SK-N-MC (cell line): ENCODE measurements around the gene AHI1.

ENCODE experiments used
- DNase-seq: peaks from one replicate; pipeline ENCODE4 v3.0.0-alpha.2; 2011; ENCODE audit warnings: low read depth, low spot score
- H3K27ac ChIP-seq: fragments of 200-600 bp; sonication (generic); 2 replicates; pipeline ENCODE4 v1.5.1; 2016; ENCODE audit warnings: mixed run types
- H3K36me3 ChIP-seq: fragments of 200-600 bp; sonication (generic); 2 replicates; pipeline ENCODE4 v1.6.1; 2017; ENCODE audit warnings: antibody characterized with exemption, low read length, mixed read lengths; ENCODE audit not compliant: insufficient read depth
- H3K4me3 ChIP-seq: fragments of 200-600 bp; sonication (generic); 2 replicates; pipeline ENCODE4 v1.5.1; 2016
- H3K9ac ChIP-seq: fragments of 200-600 bp; sonication (generic); 2 replicates; pipeline ENCODE4 v1.8.0; 2017; ENCODE audit warnings: mixed run types, mixed read lengths; ENCODE audit not compliant: insufficient read length
- H3K9me3 ChIP-seq: fragments of 200-600 bp; sonication (generic); 2 replicates; pipeline ENCODE4 v1.6.1; 2017; ENCODE audit warnings: low read depth, mild to moderate bottlenecking, antibody characterized with exemption, low read length, moderate library complexity, mixed read lengths
- EZH2 ChIP-seq: fragments of 200-600 bp; sonication (generic); IDR thresholded peaks from one replicate; pipeline ENCODE4 v1.6.1; 2017; ENCODE audit warnings: antibody characterized with exemption
- FOXP2 ChIP-seq: optimal IDR thresholded peaks from 2 replicates; pipeline ENCODE3; 2011; ENCODE audit warnings: mild to moderate bottlenecking, moderate library complexity; ENCODE audit not compliant: insufficient read depth; ENCODE audit errors: extremely low read length, control extremely low read depth
- POLR2AphosphoS5 ChIP-seq: IDR thresholded peaks from 2 replicates; pipeline ENCODE4 v1.6.1; 2012; ENCODE audit warnings: mild to moderate bottlenecking, low read depth, low read length, borderline replicate concordance

The AHI1 gene

DNA sequence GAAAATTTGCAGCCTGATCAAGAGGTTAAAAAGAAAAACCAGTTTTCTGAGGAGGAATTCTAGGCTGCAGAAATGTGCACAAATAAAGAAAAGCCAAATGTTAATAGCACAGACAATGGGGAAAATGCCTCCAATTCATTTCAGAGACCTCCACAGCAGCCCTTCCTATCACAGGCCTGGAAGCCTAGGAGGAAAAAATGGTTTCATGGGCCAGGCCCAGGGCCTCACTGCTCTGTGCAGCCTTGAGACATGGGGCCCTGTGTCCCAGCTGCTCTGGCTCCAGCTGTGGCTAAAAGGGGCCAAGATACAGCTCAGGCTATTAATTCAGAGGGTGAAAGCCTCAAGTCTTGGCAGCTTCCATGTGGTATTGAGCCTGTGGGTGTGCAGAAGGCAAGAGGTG lies 18.9 kb downstream of the AHI1 start:
- no peak overlapping the region for H3K27ac ChIP-seq
- H3K9me3 ChIP-seq: peaks cover 19% of the 10 kb centered on the region; the same call in 1 of the 2 replicates
- no peak for DNase-seq
- H3K4me3 ChIP-seq: no peak overlapping the region
- TF ChIP-seq POLR2AphosphoS5: no peak
- TF ChIP-seq EZH2: no peak
- TF ChIP-seq FOXP2: no peak
- no peak overlapping the region for H3K9ac ChIP-seq
- H3K36me3 ChIP-seq: peaks cover 45% of the 10 kb centered on the region

DNA sequence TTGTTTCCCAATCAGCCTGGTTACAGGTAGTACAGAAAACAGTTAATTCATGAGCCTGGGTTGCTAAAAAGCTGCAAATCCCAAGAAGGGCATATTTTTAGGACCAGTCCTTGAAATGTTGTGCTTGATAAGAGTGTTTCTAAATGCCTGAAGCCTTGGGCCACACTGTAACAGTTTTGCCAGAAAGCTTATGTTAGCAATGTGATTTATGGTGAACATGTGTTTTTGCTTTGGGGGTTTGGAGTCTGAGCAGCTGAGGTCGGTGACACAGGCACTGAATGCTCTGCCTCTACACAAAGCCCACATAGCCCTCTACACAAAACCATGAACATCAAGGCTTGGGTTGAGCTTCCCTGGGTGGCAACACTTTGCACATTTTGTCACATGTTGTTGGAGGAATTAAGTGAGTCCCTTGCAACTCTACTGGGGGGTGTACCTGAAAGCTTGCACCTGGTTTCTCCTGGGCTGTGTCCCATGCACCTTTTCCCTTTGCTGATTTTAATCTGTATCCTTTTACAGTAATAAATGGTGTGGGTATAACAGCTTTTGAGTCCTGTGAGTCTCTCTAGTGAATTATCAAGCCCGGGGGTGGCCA lies 22.2 kb downstream of the AHI1 start:
- Histone ChIP-seq H3K9ac (no peak overlapping the region), H3K4me3 (no peak overlapping the region), H3K36me3 (peaks cover 29% of the 10 kb centered on the region), H3K9me3 (peaks cover under 1% of the 10 kb centered on the region; the same call in 1 of the 2 replicates), H3K27ac (peak overlapping the region; percentile 19; the same call in 1 of the 2 replicates)
- DNase-seq: no peak
- TF ChIP-seq EZH2 (no peak), FOXP2 (no peak), POLR2AphosphoS5 (no peak)

DNA sequence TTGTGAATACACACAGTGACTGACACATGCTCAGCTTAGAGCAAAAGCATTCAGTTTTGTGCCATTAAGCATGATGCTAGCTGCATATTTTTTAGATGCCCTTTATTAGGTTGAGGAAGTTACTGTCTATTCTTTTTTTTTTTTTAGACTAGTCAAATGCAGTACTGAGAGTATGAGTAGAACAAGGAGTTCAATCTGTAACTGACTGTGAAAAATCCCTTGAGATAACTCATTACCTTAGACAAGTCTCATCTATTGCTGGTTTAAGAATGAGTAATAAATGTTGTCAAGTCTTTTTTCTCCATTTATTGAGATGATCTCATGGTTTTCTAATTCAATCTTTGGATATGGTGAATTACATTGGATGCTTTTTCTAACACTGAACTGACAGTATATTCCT lies 23.2 kb downstream of the AHI1 start:
- Histone ChIP-seq H3K9ac (no peak overlapping the region), H3K36me3 (peaks cover 18% of the 10 kb centered on the region), H3K4me3 (no peak overlapping the region), H3K9me3 (no peaks in the 10 kb centered on the region), H3K27ac (no peak overlapping the region)
- no peak for DNase-seq
- no peak for TF ChIP-seq FOXP2
- no peak for TF ChIP-seq EZH2
- TF ChIP-seq POLR2AphosphoS5: no peak

DNA sequence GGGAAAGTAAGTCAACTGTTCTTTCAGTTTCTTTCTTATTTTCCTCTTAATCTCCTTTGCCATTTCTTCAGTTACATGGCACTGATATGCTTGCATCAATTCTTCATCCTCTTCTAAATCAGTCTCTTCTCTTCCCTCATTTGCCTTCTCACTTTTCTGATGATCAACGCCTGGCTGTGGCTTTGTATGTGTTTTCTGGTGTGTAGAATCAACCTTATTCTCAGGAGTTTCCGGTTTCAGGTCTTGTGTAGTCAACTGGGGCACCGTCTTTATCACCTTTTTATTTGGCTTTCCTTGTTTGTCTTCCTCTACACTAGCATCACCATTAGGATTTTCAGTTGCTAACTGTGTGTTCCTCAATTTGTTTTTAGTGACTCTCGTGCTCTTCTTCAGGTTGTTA lies 31.6 kb downstream of the AHI1 start:
- TF ChIP-seq POLR2AphosphoS5 (no peak), EZH2 (no peak), FOXP2 (no peak)
- Histone ChIP-seq H3K9ac (no peak overlapping the region), H3K27ac (no peak overlapping the region), H3K9me3 (no peaks in the 10 kb centered on the region), H3K36me3 (peaks cover 17% of the 10 kb centered on the region), H3K4me3 (no peak overlapping the region)
- DNase-seq: no peak

DNA sequence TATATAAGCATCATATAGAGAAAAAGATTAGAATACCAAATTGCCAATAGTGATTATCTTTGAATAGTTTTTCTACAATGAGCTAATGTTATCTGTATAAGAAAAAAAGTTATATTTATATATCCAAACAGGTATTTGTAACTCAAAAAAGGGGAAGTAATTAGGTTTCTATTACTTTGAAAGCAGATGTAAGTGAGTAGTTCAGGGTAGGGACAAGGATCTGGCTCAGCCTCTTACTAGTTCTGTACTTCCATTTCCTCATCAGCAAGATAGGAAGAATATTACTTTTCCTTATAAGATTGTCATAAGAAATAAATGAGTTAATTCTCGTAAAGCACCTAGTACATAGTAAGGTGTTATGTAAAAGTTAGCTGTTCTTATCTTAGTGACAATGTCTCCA lies 32.2 kb downstream of the AHI1 start:
- no peaks in the 10 kb centered on the region for H3K9me3 ChIP-seq
- DNase-seq: no peak
- H3K36me3 ChIP-seq: peaks cover 17% of the 10 kb centered on the region
- no peak overlapping the region for H3K4me3 ChIP-seq
- H3K9ac ChIP-seq: no peak overlapping the region
- TF ChIP-seq EZH2 (no peak), POLR2AphosphoS5 (no peak), FOXP2 (no peak)
- no peak overlapping the region for H3K27ac ChIP-seq

DNA sequence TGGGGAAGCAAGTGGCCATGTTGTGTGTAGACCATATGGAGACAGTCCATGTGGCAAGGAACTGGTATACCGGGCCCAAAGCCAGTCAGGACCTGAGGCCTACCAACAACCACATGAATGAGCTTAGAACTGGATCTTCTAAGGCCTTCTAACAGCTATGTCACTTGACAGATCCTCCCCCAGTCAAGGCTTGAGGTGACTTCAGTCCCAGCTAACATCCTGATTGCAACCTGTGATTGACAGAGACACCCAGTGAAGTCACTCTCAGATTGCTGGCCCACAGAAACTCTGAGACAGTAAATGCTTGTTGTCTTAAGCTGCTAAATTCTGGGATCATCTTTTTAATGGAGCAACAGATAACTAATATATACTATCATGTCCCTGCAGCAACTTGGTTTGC lies 32.9 kb downstream of the AHI1 start:
- no peak overlapping the region for H3K27ac ChIP-seq
- H3K9me3 ChIP-seq: no peaks in the 10 kb centered on the region
- H3K4me3 ChIP-seq: no peak overlapping the region
- peaks cover 17% of the 10 kb centered on the region for H3K36me3 ChIP-seq
- H3K9ac ChIP-seq: no peak overlapping the region
- TF ChIP-seq POLR2AphosphoS5 (no peak), EZH2 (no peak), FOXP2 (no peak)
- no peak for DNase-seq

DNA sequence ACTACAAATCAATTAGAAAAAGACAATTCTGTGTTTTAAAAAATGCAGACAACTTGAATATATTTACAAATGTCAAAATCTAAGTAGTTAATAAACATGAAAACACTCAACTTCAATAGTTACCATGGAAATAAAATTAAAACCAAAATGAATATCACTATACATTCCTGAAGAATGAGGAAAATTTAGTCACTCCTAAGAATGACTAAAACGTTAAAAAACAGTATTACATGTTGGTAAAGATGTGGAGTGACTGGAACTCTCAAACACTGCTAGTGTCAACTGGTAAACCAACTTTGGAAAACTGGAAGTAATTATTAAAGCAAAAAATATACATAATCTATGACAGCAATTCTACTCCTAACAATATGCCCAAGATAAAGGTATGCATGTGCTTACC lies 36.3 kb downstream of the AHI1 start:
- H3K36me3 ChIP-seq: peaks cover 14% of the 10 kb centered on the region
- TF ChIP-seq EZH2 (no peak), POLR2AphosphoS5 (no peak), FOXP2 (no peak)
- H3K27ac ChIP-seq: no peak overlapping the region
- H3K4me3 ChIP-seq: no peak overlapping the region
- no peak for DNase-seq
- no peak overlapping the region for H3K9ac ChIP-seq
- H3K9me3 ChIP-seq: no peaks in the 10 kb centered on the region

DNA sequence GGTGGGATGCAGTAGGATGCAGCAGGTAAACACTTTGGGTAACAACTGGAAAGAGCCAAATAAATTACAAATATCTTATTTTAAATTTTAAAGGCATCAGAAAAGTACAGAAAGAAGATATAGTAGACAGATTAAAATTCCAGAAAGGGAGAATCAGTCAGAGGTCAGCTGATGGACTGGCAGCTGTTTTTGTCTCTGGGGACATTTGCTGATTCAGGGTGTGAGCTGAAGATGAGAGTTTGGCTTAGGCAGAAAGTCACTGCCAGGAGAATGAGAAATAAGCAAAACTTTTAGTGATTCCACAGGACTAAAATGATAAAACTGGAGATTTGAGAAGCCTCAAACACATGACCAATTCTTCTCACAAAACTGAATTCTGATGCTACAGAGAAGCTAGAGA lies 39.5 kb downstream of the AHI1 start:
- H3K9ac ChIP-seq: no peak overlapping the region
- no peak for DNase-seq
- H3K36me3 ChIP-seq: peaks cover 3% of the 10 kb centered on the region; the same call in 1 of the 2 replicates
- no peak overlapping the region for H3K4me3 ChIP-seq
- no peaks in the 10 kb centered on the region for H3K9me3 ChIP-seq
- no peak overlapping the region for H3K27ac ChIP-seq
- TF ChIP-seq FOXP2 (no peak), EZH2 (no peak), POLR2AphosphoS5 (no peak)

DNA sequence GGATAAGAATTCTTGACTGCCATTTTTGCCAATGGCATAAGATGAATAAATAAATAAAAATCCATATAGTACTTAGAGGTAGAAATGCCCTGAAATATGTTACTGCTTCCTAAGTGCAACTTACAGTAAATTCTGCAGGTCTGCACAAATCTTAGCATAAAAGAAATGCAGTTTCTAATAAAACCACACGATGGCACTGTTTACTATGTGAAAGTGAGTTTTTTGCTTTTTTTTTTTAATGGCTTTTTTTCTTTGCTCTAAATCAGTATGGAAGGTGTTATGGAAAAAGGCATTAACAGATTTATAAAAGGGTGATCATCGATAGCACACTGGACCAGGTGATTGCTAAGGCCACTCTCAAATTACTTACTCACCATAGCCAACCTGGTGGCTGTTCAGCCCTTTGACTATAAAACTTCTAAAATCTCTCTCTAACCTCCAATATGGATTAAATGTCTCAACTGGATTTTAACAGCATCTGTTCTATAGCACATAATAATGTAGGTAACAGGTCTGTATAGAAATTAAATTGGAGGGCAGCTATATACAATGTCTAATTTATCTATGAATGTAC lies 45.8 kb downstream of the AHI1 start:
- H3K27ac ChIP-seq: no peak overlapping the region
- H3K9me3 ChIP-seq: no peaks in the 10 kb centered on the region
- TF ChIP-seq FOXP2: no peak
- no peak for TF ChIP-seq POLR2AphosphoS5
- H3K4me3 ChIP-seq: no peak overlapping the region
- peak; percentile 30 for DNase-seq
- H3K36me3 ChIP-seq: peaks cover 3% of the 10 kb centered on the region; the same call in 1 of the 2 replicates
- H3K9ac ChIP-seq: no peak overlapping the region
